ENCODE results near the gene ERGIC3.

ERGIC3 gene

DNA sequence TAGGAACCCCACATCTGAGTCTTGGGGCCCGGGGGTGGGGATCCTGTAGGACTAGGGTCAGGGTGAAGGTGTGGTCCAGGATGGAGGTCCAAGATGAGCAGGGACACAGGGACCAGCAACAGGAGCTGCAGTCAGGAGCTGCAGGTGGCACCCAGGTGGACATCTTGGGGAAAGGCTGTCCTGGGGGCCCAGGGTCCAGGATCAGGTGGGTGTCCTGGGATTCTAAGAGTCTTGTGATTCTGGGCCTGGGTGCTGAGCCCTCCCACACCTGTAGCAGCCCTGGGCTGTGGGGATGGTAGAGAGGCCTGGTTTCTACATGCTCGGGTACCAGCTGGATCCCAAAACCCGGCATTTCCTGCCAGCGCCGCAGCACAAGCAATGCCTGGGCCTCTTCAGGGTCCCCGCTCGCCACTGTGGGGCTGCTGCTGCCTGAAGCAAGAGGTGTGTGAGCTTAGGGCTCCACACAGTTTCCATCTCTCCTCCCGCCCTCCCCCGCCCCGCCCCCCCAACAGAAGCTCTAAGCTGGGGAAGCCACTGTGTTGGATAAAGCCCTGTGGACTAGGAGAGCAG is 20.7 kb downstream of the ERGIC3 start:
- peaks cover 7% of the 10 kb centered on the region; the same call in 1 of the 2 replicates for H3K36me3 ChIP-seq (ENCODE audit: insufficient read depth, low read length)
- H3K4me3 ChIP-seq (ENCODE audit: low read length): no peak overlapping the region
- H3K9me3 ChIP-seq (ENCODE audit: insufficient read depth, low read depth, low read length): no peaks in the 10 kb centered on the region
- H3K4me1 ChIP-seq (ENCODE audit: insufficient read depth, low read length): no peaks in the 10 kb centered on the region; the same call in 1 of the 2 replicates
- H3K9ac ChIP-seq (ENCODE audit: low read depth, low read length): no peak overlapping the region
- H3K27ac ChIP-seq (ENCODE audit: low read depth, low read length): no peak overlapping the region
- H3K27me3 ChIP-seq (ENCODE audit: insufficient read depth, low read length): no peaks in the 10 kb centered on the region
- WGBS: 92% methylated on average over 7 of the region's 10 CpGs

DNA sequence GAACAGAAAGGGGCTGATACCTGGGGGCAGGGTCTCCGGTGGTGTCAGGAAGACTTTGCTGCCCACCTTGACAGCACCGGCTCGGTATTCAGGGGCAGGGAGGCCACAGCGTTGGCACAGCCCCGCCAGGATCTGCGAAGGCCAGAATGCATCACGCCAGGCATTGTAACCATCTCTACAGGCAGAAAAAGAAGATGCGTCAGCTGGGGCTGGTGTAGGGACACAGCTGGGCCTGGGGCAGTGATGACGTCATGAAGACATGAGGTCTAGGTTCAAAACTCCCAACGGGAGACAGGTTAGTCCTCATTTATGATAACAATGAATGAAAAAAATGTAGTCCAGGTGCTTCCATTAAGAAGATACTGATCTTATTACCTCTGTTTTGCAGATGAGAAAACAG is 22.0 kb downstream of the ERGIC3 start:
- 93% methylated on average over 10 of the region's 10 CpGs for WGBS
- no peaks in the 10 kb centered on the region for H3K9me3 ChIP-seq (ENCODE audit: insufficient read depth, low read depth, low read length)
- H3K4me1 ChIP-seq (ENCODE audit: insufficient read depth, low read length): no peaks in the 10 kb centered on the region; the same call in 1 of the 2 replicates
- no peaks in the 10 kb centered on the region for H3K36me3 ChIP-seq (ENCODE audit: insufficient read depth, low read length)
- H3K4me3 ChIP-seq (ENCODE audit: low read length): no peak overlapping the region
- no peak overlapping the region for H3K27ac ChIP-seq (ENCODE audit: low read depth, low read length)
- no peak overlapping the region for H3K9ac ChIP-seq (ENCODE audit: low read depth, low read length)
- H3K27me3 ChIP-seq (ENCODE audit: insufficient read depth, low read length): no peaks in the 10 kb centered on the region

DNA sequence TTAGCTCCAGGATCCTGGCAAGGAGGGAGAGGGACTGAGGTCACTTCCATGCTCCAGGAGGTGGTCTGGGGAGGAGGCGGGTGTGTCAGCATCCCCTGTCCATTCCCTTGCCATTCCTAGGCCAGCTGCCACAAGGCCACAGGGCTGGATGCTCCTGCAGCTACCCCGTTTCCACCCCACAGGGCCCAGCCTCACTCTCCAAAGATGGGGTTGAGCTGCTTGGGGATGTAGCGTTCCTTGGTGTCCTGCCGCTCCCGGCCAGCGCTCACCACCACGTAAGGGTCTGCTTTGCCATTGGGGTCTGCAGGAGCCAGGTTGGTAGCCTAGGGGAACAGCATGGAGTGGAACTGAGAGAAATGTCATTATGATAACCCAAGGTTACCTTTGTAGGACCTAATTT is 23.0 kb downstream of the ERGIC3 start:
- Histone ChIP-seq H3K9ac (ENCODE audit: low read depth, low read length) (no peak overlapping the region), H3K4me1 (ENCODE audit: insufficient read depth, low read length) (no peaks in the 10 kb centered on the region; the same call in 1 of the 2 replicates), H3K27ac (ENCODE audit: low read depth, low read length) (no peak overlapping the region), H3K27me3 (ENCODE audit: insufficient read depth, low read length) (no peaks in the 10 kb centered on the region), H3K9me3 (ENCODE audit: insufficient read depth, low read depth, low read length) (no peaks in the 10 kb centered on the region), H3K4me3 (ENCODE audit: low read length) (no peak overlapping the region), H3K36me3 (ENCODE audit: insufficient read depth, low read length) (no peaks in the 10 kb centered on the region)
- 94% methylated on average over 7 of the region's 7 CpGs for WGBS

DNA sequence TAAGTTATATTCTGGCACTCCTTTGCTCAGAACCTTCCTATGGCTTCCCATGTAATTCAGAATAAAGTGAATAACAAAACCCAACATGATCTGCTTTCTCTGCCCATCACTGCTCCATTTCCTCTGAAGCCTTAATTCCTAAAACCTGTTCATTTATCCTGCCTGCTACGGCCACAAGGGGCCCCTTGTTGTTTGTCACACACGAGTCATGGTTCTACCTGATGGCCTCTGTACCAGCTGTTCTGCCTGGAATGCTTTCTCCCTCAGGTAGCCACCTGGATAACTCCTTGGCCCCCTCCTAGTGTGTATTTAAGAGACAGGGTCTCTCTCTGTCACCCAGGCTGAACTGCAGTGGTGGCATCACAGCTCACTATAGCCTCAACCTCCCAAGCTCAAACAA is 26.8 kb downstream of the ERGIC3 start:
- Histone ChIP-seq H3K9me3 (ENCODE audit: insufficient read depth, low read depth, low read length) (peaks cover 3% of the 10 kb centered on the region; the same call in 1 of the 2 replicates), H3K27ac (ENCODE audit: low read depth, low read length) (no peak overlapping the region), H3K36me3 (ENCODE audit: insufficient read depth, low read length) (no peaks in the 10 kb centered on the region), H3K4me1 (ENCODE audit: insufficient read depth, low read length) (no peaks in the 10 kb centered on the region), H3K9ac (ENCODE audit: low read depth, low read length) (no peak overlapping the region), H3K4me3 (ENCODE audit: low read length) (no peak overlapping the region), H3K27me3 (ENCODE audit: insufficient read depth, low read length) (no peaks in the 10 kb centered on the region)
- 32% methylated on average over 2 of the region's 2 CpGs for WGBS

DNA sequence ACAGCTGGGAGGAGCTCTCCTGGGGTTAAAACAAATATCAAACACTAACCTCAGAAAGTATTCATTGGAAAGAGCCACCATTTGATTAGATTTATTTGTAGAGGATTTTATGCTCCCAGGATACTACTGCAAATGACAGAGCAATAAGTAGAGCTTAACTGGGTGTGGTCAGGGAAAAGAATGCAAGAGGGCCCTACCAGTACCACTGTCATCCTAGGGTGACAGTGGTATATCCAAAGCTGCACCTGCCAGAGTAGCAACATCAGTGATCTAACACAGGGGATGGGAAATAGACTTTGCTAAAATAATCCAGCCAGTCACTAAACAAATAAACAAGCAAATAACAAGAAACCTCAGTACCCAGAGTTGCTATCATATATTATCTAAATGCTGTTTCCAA is 29.7 kb downstream of the ERGIC3 start:
- H3K27me3 ChIP-seq (ENCODE audit: insufficient read depth, low read length): no peaks in the 10 kb centered on the region
- no peak overlapping the region for H3K9ac ChIP-seq (ENCODE audit: low read depth, low read length)
- H3K9me3 ChIP-seq (ENCODE audit: insufficient read depth, low read depth, low read length): peaks cover 3% of the 10 kb centered on the region; the same call in 1 of the 2 replicates
- H3K27ac ChIP-seq (ENCODE audit: low read depth, low read length): no peak overlapping the region
- H3K4me3 ChIP-seq (ENCODE audit: low read length): no peak overlapping the region
- H3K4me1 ChIP-seq (ENCODE audit: insufficient read depth, low read length): no peaks in the 10 kb centered on the region
- H3K36me3 ChIP-seq (ENCODE audit: insufficient read depth, low read length): no peaks in the 10 kb centered on the region

DNA sequence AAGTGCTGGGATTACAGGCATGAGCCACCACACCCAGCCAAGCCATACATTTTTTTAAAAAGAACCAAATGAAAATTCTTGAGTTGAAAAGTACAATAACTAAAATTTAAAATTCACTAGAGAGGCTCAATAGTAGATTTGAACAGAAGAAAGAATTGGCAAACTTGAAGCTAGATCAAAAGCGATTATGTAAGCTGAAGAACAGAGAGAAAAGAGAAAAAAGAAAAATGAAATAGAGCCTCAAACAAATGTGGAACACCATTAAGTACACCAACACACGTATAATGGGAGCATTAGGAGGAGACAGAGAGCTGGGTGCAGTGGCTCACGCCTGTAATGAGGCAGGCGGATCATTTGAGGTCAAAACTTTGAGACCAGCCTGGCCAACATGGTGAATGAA is 31.0 kb downstream of the ERGIC3 start:
- Histone ChIP-seq H3K36me3 (ENCODE audit: insufficient read depth, low read length) (no peaks in the 10 kb centered on the region), H3K4me1 (ENCODE audit: insufficient read depth, low read length) (no peaks in the 10 kb centered on the region), H3K9me3 (ENCODE audit: insufficient read depth, low read depth, low read length) (peaks cover 3% of the 10 kb centered on the region; the same call in 1 of the 2 replicates), H3K27me3 (ENCODE audit: insufficient read depth, low read length) (no peaks in the 10 kb centered on the region), H3K4me3 (ENCODE audit: low read length) (no peak overlapping the region), H3K9ac (ENCODE audit: low read depth, low read length) (no peak overlapping the region), H3K27ac (ENCODE audit: low read depth, low read length) (no peak overlapping the region)
- WGBS: 94% methylated on average over 4 of the region's 4 CpGs

DNA sequence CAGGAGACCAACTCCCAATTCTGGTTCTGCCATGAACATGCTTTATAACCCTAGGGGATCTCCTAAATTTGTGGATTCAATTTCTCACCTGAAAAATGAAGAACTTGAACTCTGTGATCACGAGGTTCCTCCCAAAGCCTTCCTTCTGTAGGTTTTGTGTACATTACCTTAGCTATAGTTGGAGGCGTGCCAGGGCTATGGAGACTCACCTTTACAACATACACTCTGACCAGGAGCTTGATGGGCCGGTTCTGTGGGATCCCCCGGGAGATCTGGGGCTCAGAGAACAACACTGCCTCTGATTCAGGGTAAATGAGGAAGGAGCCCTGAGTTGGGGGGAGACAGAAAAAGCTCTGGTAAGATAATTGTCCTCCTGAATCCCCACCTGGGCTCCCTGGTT is 34.1 kb downstream of the ERGIC3 start:
- Histone ChIP-seq H3K9me3 (ENCODE audit: insufficient read depth, low read depth, low read length) (peaks cover 3% of the 10 kb centered on the region; the same call in 1 of the 2 replicates), H3K9ac (ENCODE audit: low read depth, low read length) (no peak overlapping the region), H3K4me3 (ENCODE audit: low read length) (no peak overlapping the region), H3K27ac (ENCODE audit: low read depth, low read length) (no peak overlapping the region), H3K27me3 (ENCODE audit: insufficient read depth, low read length) (no peaks in the 10 kb centered on the region), H3K4me1 (ENCODE audit: insufficient read depth, low read length) (no peaks in the 10 kb centered on the region), H3K36me3 (ENCODE audit: insufficient read depth, low read length) (no peaks in the 10 kb centered on the region)
- WGBS: 95% methylated on average over 4 of the region's 4 CpGs

DNA sequence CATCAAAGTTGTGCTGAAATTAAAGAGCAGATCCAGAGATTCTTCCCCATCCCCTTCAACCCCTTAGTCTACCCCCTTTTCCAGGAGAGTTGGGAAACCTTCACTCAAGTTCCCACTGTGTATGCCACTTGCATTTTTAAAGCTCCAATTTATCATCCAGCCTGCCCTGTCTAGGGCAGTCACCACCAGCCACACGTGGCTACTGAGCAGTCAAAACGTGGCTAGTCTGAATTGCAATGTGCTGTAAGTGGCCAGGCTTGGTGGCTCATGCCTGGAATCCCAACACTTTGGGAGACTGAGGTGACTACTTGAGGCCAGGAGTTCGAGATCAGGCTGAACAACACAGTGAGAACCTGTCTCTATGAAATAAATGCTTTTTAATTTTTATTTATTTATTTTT is 34.9 kb downstream of the ERGIC3 start:
- H3K27me3 ChIP-seq (ENCODE audit: insufficient read depth, low read length): no peaks in the 10 kb centered on the region
- peaks cover 3% of the 10 kb centered on the region; the same call in 1 of the 2 replicates for H3K9me3 ChIP-seq (ENCODE audit: insufficient read depth, low read depth, low read length)
- WGBS: 74% methylated on average over 3 of the region's 3 CpGs
- no peaks in the 10 kb centered on the region for H3K36me3 ChIP-seq (ENCODE audit: insufficient read depth, low read length)
- no peak overlapping the region for H3K27ac ChIP-seq (ENCODE audit: low read depth, low read length)
- H3K4me1 ChIP-seq (ENCODE audit: insufficient read depth, low read length): no peaks in the 10 kb centered on the region
- no peak overlapping the region for H3K4me3 ChIP-seq (ENCODE audit: low read length)
- H3K9ac ChIP-seq (ENCODE audit: low read depth, low read length): no peak overlapping the region

DNA sequence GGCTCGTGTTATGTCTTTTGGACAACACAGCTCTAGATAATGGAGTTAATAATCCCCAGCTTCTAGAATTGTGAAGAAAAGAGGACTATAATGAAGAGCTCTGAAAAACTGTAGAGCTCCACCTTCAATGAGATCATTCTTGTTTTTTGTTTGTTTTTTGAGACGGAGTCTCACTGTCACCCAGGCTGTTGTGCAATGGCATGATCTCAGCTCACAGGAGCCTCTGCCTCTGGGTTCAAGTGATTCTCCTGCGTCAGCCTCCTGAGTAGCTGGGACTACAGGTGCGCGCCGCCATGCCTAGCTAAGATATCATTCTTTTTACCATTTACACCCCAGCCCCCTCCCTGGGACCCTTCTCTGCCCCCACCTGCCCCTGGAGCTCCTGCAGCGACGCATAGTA is 36.6 kb downstream of the ERGIC3 start:
- Histone ChIP-seq H3K27ac (ENCODE audit: low read depth, low read length) (no peak overlapping the region), H3K27me3 (ENCODE audit: insufficient read depth, low read length) (no peaks in the 10 kb centered on the region), H3K4me1 (ENCODE audit: insufficient read depth, low read length) (no peaks in the 10 kb centered on the region), H3K9me3 (ENCODE audit: insufficient read depth, low read depth, low read length) (no peaks in the 10 kb centered on the region), H3K4me3 (ENCODE audit: low read length) (no peak overlapping the region), H3K9ac (ENCODE audit: low read depth, low read length) (no peak overlapping the region), H3K36me3 (ENCODE audit: insufficient read depth, low read length) (no peaks in the 10 kb centered on the region)
- 92% methylated on average over 8 of the region's 8 CpGs for WGBS

DNA sequence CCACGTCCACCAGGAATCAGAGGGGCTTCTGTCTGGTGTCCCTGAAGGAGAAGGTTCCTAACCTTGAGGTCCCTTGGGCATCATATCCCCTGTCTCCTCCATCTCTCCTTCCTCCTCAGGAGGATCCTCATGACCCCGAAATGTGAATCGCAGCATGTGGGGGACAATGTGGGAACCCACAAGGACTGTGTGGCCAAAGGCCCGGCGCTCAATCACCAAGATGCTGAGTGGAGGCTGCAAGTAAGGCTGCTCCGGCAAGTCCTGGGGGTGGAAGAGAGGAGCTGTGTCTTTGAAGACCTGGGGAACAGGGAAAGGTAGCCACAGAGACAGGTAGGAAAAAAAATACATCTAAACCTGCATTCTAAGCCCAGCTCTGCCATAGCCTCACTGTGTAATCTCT is 37.3 kb downstream of the ERGIC3 start:
- H3K9me3 ChIP-seq (ENCODE audit: insufficient read depth, low read depth, low read length): no peaks in the 10 kb centered on the region
- no peaks in the 10 kb centered on the region for H3K4me1 ChIP-seq (ENCODE audit: insufficient read depth, low read length)
- WGBS: 95% methylated on average over 6 of the region's 6 CpGs
- H3K27ac ChIP-seq (ENCODE audit: low read depth, low read length): no peak overlapping the region
- H3K4me3 ChIP-seq (ENCODE audit: low read length): no peak overlapping the region
- H3K36me3 ChIP-seq (ENCODE audit: insufficient read depth, low read length): no peaks in the 10 kb centered on the region
- H3K9ac ChIP-seq (ENCODE audit: low read depth, low read length): no peak overlapping the region
- no peaks in the 10 kb centered on the region for H3K27me3 ChIP-seq (ENCODE audit: insufficient read depth, low read length)

DNA sequence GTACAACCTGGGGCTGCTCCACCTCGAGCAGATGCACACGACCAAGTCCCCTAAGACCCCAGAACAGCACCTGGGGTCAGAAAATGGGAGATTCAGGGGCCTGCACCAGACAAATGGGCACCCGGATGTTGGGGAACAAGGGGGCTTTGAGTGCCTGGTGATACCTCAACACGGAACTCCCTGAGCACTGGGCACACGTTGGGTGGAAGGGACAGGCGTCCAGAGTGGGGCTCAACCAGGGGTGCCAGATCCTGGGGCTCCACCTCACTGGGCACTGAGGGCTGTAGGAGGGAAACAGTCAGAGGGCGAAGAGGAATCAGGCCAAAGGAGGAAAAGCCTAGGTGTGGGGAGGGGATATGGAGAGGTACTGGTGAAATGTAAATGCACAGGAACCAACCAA is 40.3 kb downstream of the ERGIC3 start:
- H3K27me3 ChIP-seq (ENCODE audit: insufficient read depth, low read length): no peaks in the 10 kb centered on the region
- no peaks in the 10 kb centered on the region for H3K4me1 ChIP-seq (ENCODE audit: insufficient read depth, low read length)
- WGBS: 88% methylated on average over 7 of the region's 7 CpGs

More for the DNA sequence above, 40.3 kb downstream of the ERGIC3 start:
- H3K9ac ChIP-seq (ENCODE audit: low read depth, low read length): no peak overlapping the region
- no peaks in the 10 kb centered on the region for H3K36me3 ChIP-seq (ENCODE audit: insufficient read depth, low read length)
- no peaks in the 10 kb centered on the region for H3K9me3 ChIP-seq (ENCODE audit: insufficient read depth, low read depth, low read length)
- H3K4me3 ChIP-seq (ENCODE audit: low read length): no peak overlapping the region
- H3K27ac ChIP-seq (ENCODE audit: low read depth, low read length): no peak overlapping the region

All from HUES64 (cell line).